Measurements from ENCODE around the gene SPDYE3.
"Not testable (repeated sequence)": the region's sequence is repeated elsewhere in the genome, so short reads cannot be mapped to it uniquely, and the experiment has no call there.

DNA sequence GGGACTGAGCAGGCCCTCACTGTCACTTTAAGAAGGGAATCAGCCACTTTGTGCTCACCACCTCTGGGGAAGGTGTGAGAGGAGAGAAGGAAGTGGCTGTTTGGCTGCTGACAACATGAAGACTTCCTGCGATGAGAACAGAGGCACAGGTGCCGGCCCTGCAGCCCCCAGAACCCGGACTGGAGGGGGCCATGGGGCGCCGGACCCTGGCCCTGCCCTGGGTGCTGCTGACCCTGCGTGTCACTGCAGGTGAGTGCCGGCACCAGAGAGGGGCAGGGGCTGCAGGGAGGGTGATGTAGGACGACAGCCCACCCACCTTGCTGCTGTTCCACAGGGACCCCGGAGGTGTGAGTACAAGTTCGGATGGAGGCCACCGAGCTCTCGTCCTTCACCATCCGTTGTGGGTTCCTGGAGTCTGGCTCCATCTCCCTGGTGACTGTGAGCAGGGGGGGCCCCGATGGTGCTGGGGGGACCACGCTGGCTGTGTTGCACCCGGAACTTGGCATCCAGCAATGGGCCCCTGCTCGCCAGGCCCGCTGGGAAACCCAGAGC is 44.8 kb downstream of the SPDYE3 start:
- TF ChIP-seq, protein P1, sequence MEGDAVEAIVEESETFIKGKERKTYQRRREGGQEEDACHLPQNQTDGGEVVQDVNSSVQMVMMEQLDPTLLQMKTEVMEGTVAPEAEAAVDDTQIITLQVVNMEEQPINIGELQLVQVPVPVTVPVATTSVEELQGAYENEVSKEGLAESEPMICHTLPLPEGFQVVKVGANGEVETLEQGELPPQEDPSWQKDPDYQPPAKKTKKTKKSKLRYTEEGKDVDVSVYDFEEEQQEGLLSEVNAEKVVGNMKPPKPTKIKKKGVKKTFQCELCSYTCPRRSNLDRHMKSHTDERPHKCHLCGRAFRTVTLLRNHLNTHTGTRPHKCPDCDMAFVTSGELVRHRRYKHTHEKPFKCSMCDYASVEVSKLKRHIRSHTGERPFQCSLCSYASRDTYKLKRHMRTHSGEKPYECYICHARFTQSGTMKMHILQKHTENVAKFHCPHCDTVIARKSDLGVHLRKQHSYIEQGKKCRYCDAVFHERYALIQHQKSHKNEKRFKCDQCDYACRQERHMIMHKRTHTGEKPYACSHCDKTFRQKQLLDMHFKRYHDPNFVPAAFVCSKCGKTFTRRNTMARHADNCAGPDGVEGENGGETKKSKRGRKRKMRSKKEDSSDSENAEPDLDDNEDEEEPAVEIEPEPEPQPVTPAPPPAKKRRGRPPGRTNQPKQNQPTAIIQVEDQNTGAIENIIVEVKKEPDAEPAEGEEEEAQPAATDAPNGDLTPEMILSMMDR (IDR thresholded peaks at IDR 0.05; ENCODE audit: low read depth, low read length, poor library complexity, severe bottlenecking): not testable (repeated sequence)
- not testable (repeated sequence) for TF ChIP-seq EZH2phosphoT487 (IDR thresholded peaks at IDR 0.05; ENCODE audit: borderline replicate concordance, low read length)

Data from DOHH2 (cell line).